Panc1 (cell line): ENCODE results near the gene SDC4.

ENCODE experiments used
- CTCF ChIP-seq: fragments of 450-650 bp; IDR thresholded peaks from 2 replicates; pipeline ENCODE4 v1.5.1; 2017; ENCODE audit warnings: mild to moderate bottlenecking
- POLR2AphosphoS5 ChIP-seq: IDR thresholded peaks from 2 replicates; pipeline ENCODE4 v1.6.1; 2012; ENCODE audit warnings: mild to moderate bottlenecking, low read depth, low read length, moderate library complexity

- TF ChIP-seq CTCF (no peak), POLR2AphosphoS5 (no peak)
Observed at GRCh38 chr20:45337367-45338120, 10.7 kb downstream of the SDC4 start.
